HG03469 (cell line): Measurements from ENCODE around the gene LRP4.

Source experiments
- ATAC-seq: cut with Tn5 transposase; IDR thresholded peaks from one replicate; pipeline ENCODE4 v1.9.1; 2021; ENCODE audit warnings: mild to moderate bottlenecking, moderate library complexity, moderate number of reproducible peaks; ENCODE audit not compliant: unreplicated experiment

The LRP4 gene

DNA sequence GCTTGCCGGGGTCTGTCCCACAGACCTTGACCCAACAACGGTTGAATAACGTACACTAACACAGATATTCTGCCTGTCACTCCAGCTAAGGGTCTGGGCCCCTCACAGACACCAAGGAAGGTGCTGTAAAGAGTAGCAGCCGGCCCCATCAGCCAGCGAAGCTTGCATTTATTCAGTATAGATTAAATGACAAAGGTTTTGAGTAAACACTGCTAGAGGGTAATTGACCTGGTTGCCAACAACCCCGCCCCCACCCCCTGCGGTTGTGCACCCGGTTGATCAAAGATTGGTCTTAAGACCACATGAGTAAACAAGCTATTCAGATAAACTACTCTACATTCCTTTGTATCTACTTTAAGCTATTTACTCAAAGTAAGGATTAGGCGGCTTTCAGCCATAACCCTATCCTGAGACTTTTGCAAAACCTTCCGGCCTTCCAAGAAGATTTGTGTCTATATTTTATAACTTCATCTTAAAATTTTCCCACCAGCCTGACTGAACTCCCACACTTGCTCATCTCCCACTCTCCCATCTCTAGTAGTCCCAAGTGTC is 67.4 kb downstream of the LRP4 start:
- ATAC-seq, result no peak

DNA sequence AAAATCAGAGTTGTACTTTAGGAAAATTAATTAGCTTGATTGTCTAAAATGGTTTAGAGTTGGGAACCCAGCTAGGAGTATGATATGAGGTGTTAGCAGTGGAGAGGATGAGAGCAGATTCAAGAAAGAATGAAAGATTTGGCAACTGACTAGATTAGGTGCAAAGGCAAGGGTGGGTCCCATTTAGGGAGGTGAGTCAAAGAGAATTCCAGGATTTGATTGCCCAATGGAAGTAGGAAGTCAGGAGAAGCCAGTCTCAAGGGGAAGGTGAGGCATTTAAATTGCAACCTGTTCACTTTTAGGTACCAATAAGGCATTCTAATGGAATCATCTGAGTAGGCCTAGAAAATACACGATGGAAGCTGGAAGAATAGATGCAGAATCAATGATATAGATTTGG is 68.7 kb downstream of the LRP4 start:
- ATAC-seq, result no peak

- ATAC-seq, result no peak
Observed at GRCh38 chr11:46846510-46846830, 71.9 kb downstream of the LRP4 start.

- peak; percentile 81 for ATAC-seq
Observed at GRCh38 chr11:46845740-46846509, 72.4 kb downstream of the LRP4 start, which contains the start of gene CKAP5. Gene CKAP5 (minus strand): TSS chr11:46846280. CDS start chr11:46821231, 25,049 bp downstream.

GRCh38 chr11:46845440-46845739 is 73.0 kb downstream of the LRP4 start:
- ATAC-seq, result no peak

- no peak for ATAC-seq
Observed at GRCh38 chr11:46840116-46840515, 78.2 kb downstream of the LRP4 start.

DNA sequence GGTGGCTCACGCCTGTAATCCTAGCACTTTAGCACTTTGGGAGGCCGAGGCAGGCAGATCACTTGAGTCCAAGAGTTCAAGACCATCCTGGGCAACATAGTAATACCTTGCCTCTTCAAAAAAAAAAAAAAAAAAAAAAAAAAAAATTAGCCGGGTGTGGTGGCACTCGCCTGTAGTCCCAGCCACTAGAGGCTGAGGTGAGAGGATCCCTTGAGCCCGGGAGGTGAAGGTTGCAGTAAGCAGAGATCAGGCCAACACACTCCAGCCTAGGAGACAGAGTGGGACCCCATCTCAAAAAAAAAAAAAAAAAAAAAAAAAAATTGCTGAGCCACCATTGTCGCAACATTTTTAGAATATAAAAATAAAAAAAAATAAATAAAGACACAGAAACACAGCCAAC is 79.8 kb downstream of the LRP4 start:
- no peak for ATAC-seq

GRCh38 chr11:46837860-46838259 is 80.5 kb downstream of the LRP4 start:
- no peak for ATAC-seq

DNA sequence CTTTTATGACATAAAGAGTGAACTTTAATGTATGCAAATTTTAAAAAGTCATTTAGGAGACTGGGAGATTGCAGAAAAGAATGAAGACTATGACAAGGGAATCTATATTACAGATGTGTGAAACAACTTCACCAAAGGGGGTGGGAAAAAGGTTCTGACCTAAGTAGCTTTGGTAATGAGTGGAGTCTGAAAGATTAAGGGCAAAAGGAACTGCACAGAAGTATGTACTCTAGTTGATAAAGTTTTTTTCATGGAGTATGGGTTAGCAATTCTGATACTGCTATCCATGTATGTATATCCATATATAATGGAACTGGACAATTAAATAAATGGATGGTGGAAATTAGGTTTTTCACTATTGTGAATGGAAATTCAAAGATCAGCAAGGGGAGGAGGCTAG is 81.5 kb downstream of the LRP4 start:
- no peak for ATAC-seq

DNA sequence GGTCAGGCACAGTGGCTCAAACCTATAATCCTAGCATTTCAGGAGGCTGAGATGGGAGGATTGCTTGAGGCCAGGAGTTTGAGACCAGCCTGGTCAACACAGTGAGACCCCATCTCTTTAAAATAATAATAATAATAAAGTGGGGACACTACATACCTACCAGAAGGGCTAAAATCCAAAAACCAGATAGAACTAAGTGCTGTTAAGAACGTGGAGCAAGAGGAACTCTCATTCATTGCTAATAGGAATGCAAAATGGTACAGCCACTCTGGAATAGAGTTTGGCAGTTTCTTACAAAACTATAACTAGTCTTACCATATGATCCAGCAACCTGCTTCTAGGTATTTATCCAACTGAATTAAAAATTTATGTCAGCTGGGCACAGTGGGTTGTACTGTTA is 81.9 kb downstream of the LRP4 start:
- ATAC-seq, result no peak

DNA sequence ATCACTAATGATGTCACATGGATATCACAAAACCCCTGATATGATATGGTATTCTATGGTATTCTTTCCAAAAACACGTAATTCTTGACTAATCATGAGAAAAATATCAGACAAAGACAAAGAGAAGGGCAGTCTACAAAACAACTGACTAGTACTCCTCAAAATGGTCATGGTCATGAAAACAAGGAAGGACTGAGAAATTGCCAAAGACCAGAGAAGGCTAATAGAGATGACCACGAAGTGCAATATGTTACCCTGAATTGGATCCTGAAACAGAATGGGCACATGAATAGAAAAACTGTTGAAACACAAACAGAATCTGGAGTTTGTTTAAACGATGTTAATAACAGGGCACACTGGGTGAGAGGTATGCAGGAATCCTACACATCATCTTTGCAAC is 82.5 kb downstream of the LRP4 start:
- no peak for ATAC-seq

DNA sequence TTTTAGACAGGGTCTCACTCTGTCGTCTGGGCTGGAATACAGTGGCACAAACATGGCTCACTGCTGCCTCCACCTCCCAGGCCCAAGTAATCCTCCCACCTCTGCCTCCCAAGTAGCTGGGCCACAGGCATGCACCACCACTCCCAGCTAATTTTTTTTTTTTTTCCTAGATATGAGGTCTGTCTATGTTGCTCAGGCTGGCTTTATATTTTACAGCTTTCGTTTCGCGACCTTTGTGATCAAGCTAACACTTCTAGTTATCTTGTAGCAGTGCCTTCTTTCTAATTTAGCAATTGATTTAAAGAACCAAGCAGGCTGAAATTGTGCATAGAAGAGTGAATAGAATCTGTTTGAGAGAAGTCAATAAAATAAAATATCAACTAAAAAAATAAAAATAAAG is 83.5 kb downstream of the LRP4 start:
- no peak for ATAC-seq

DNA sequence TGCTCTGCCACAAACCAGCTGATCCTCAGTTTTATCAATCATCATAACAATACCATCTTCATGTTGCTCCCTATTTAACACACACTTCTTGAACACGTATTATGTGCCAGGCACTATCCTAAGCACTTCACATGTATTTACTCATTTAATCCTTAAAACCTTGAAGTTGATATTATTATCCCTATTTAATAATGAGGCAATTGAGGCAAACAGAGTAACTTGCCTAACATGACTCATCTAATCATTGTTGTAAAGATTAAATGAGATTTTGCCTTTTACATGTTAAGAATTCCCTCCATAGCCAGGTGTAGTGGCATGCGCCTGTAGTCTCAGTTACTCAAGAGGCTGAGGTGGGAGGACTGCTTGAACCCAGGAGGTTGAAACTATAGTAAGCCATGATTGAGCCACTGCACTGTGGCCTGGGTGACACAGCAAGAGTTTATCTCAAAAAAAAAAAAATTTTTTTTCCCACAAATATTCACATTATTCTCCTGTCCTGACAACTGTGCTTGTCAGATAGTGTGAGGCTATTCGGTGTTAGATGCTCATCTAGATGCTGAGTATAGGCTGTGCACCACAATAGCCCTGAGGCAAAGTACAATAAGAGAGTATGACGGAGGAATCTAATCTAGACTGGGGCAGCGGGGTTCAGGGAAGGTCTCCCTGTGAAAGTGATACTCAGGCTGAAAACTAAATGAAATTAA is 85.7 kb downstream of the LRP4 start:
- ATAC-seq, result no peak

DNA sequence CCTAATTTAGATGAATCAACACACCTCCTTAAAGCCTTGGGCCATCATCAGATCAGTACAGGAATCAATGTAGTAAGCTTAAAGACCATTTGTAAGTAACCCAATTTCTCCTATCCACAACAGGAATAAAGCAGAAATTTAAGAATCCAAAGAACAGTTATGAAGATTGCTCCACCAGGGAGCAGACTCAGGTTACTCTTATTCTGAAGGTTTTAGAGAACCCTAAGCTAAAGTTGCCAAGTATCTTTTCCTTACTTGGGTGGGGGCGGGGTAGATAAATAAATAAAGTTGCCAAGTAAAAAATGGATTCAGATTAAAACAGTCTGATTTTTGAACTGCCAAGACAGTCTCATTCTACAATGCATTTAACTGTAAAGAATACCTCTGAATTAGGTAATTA is 90.4 kb downstream of the LRP4 start:
- no peak for ATAC-seq

DNA sequence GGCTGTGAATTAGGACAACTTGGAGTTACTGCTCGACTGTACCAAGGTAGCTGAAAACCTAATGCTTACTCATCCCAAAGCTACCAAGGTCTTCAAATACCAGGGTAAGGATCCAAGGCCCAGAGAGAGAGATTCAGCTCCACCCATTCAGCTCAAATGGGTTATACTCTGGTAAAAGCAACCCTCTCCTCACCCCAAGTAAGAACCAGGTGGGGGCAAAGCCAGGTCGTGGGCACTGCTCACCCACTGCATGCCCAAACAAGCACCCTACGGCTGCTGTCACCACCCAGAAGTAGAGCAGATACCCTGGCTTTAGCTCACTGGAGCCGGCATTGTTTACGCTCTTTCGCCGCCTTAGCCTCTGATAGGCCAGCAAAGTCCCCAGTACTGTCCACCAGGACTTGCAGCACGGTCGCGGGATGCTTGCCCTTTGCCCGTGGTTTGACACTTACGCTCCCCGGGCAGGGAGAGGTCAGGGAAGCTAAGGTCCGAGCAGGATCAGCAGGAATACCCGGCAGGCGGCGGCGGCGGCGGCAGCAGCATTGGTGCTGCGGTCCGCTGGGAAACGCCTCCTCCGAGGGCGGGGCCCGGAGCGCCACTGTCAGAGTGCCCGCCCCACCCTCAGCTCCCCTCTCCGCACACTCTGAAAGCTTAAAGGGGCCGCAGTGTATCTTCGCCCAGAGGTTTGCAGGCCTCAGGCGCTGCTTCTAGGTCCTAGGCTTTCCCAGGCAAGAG is 91.9 kb downstream of the LRP4 start:
- peak; percentile 92 for ATAC-seq

GRCh38 chr11:46808799-46809431 is 109.4 kb downstream of the LRP4 start:
- ATAC-seq, result no peak
